GM12878 (cell line): Measurements from ENCODE around the gene B4GALT7. TPM values are rescaled to one million over a fixed set of nuclear protein-coding genes. Genes with fewer than 3 reads are reported as not detected.
A peak's percentile ranks its signal among the peaks of the same experiment; 100 is the strongest.
"Not testable (repeated sequence)": the region's sequence is repeated elsewhere in the genome, so short reads cannot be mapped to it uniquely, and the experiment has no call there.

Experiments
- ATAC-seq: fragments of 200-7000 bp; cut with Tn5 transposase; 3 replicates; pipeline ENCODE4 v1.9.1; 2020; ENCODE audit warnings: mild to moderate bottlenecking, moderate library complexity
- BruUV-seq: library from RNA; stranded (reverse); fragments of 400-500 nt; replicated peaks from 2 replicates; lab custom pipeline; 2021; lab: Mats Ljungman, UMichigan
- CTCF ChIA-PET: fragments of 300-600 bp; sonication (Branson Sonifier 250); formaldehyde crosslinking; extraction: SDS; loops from one replicate; lab custom pipeline; 2021; ENCODE audit warnings: inconsistent platforms; lab: Yijun Ruan, JAX
- POLR2A ChIA-PET: fragments of 350-600 bp; formaldehyde crosslinking; extraction: SDS; loops from one replicate; lab custom pipeline; 2021; ENCODE audit warnings: inconsistent platforms; lab: Charles Lee
- RAD21 ChIA-PET: fragments of 300-600 bp; sonication (Branson Sonifier 250); formaldehyde crosslinking; loops from one replicate; lab custom pipeline; 2023; ENCODE audit warnings: antibody characterized with exemption; ENCODE audit not compliant: unreplicated experiment; lab: Charles Lee
- SMC1A ChIA-PET: fragments of 300-600 bp; sonication (Branson Sonifier 250); formaldehyde crosslinking; loops from one replicate; lab custom pipeline; 2023; ENCODE audit not compliant: unreplicated experiment, uncharacterized antibody; lab: Charles Lee
- DNase-seq: peaks from one replicate; pipeline ENCODE4 v3.0.0-alpha.2; 2011; ENCODE audit warnings: low read depth, low spot score
- FAIRE-seq: peaks from 3 replicates; lab custom pipeline; 2011; peaks lifted over from hg19 to GRCh38; lab: Jason Lieb, UNC
- H2AFZ ChIP-seq: 2 replicates; pipeline ENCODE4 v1.6.0; 2011; ENCODE audit warnings: low read depth, low read length, control low read depth; ENCODE audit not compliant: control insufficient read depth
- H3K27ac ChIP-seq: 2 replicates; pipeline ENCODE4 v1.5.1; 2011; ENCODE audit warnings: control low read depth; ENCODE audit not compliant: control insufficient read depth, insufficient read depth
- H3K27me3 ChIP-seq, 2 experiments: replicated peaks in 1 of 2; 2 replicates each; pipeline versions ENCODE4 v1.6.0 to v1.6.1; 2011; ENCODE audit warnings: low read length in 1 of 2; ENCODE audit not compliant: control insufficient read depth in 2 of 2, insufficient read depth in 2 of 2
- H3K36me3 ChIP-seq, 2 experiments: 2 replicates each; pipeline ENCODE4 v1.5.1; 2011; ENCODE audit warnings: low read length in 1 of 2; ENCODE audit not compliant: control insufficient read depth in 2 of 2, insufficient read depth in 2 of 2
- H3K4me1 ChIP-seq: 2 replicates; pipeline ENCODE4 v1.6.1; 2011; ENCODE audit warnings: mild to moderate bottlenecking, low read length, moderate library complexity, mixed read lengths; ENCODE audit not compliant: control insufficient read depth, insufficient read depth
- H3K4me2 ChIP-seq: 2 replicates; pipeline ENCODE4 v1.6.0; 2011; ENCODE audit warnings: control low read depth; ENCODE audit not compliant: control insufficient read depth, insufficient read depth
- H3K4me3 ChIP-seq: fragments of 200-600 bp; sonication (generic); 2 replicates; pipeline ENCODE4 v1.5.1; 2016
- H3K79me2 ChIP-seq: 2 replicates; pipeline ENCODE4 v1.6.0; 2011; ENCODE audit warnings: low read length; ENCODE audit not compliant: control insufficient read depth, insufficient read depth
- H3K9ac ChIP-seq: 2 replicates; pipeline ENCODE4 v1.8.0; 2011; ENCODE audit warnings: low read length, control low read depth, mixed read lengths; ENCODE audit not compliant: control insufficient read depth, insufficient read depth
- H3K9me3 ChIP-seq: replicated peaks from 3 replicates; pipeline ENCODE4 v1.5.1; 2011; ENCODE audit warnings: mild to moderate bottlenecking, low read length; ENCODE audit not compliant: control insufficient read depth, insufficient read depth
- H4K20me1 ChIP-seq: 2 replicates; pipeline ENCODE4 v1.6.0; 2011; ENCODE audit not compliant: control insufficient read depth, insufficient read depth
- WGBS: methylation state at CpG from one replicate; pipeline ENCODE4 v1.1.6; 2016; ENCODE audit warnings: low lambda C conversion rate; ENCODE audit not compliant: insufficient replicate concordance, insufficient coverage; ENCODE audit errors: missing lambda C conversion rate; 5-methylcytosine and 5-hydroxymethylcytosine counted together
- in situ Hi-C: fragments of 300-500 bp; cut with MboI; formaldehyde crosslinking; loops from 9 replicates; pipeline ENCODE4 v1.14.3; 2018; ENCODE audit warnings: mixed read lengths
- intact Hi-C: fragments of 100-400 bp; cut with micrococcal nuclease; formaldehyde crosslinking; loops from one replicate; pipeline ENCODE4 v1.14.2; 2022; ENCODE audit not compliant: unreplicated experiment
- polyA plus RNA-seq, 11 experiments: library from polyadenylated mRNA; depleted of rRNA in 4 of 11; unstranded in 6 of 11; stranded (reverse) in 5 of 11; fragments of >200 nt; fragmentation: Nextera tagmentation in 4 of 11; fragmentation: Illumina TruSeq in 1 of 11; extraction: Ambion mirVana in 4 of 11; extraction: Trizol in 1 of 11; gene quantifications; 1 replicate in 1 of 11; 2 replicates in 10 of 11; pipeline versions ENCODE4 v1.2.1 to v1.2.3, GENCODE V29; 2011 to 2016; ENCODE audit warnings: inconsistent platforms in 2 of 11, missing spikeins in 2 of 11, low read depth in 1 of 11
- total RNA-seq, 4 experiments: library from RNA; depleted of rRNA in 3 of 4; stranded (reverse); fragments of >200 nt in 3 of 4; fragmentation: Illumina TruSeq in 1 of 4; extraction: Trizol in 1 of 4; gene quantifications; 2 replicates each; pipeline versions ENCODE4 v1.2.1 to v1.2.3, GENCODE V29; 2013 to 2021

The B4GALT7 gene
- total and polyA plus RNA-seq, 10 of the 15 experiments (the other 5 are each of a cell fraction or from before 2014, with no cell fraction given), result 0.34 to 27.3 (median 16.4) TPM

GRCh38 chr5:177651235-177651634 is 51.3 kb downstream of the B4GALT7 start:
- H4K20me1 ChIP-seq, H3K27me3 ChIP-seq, CTCF ChIA-PET, H2AFZ ChIP-seq, DNase-seq, H3K79me2 ChIP-seq, H3K4me2 ChIP-seq, H3K9ac ChIP-seq, SMC1A ChIA-PET, BruUV-seq, H3K27ac ChIP-seq, H3K36me3 ChIP-seq, POLR2A ChIA-PET, FAIRE-seq, intact Hi-C loops, H3K4me3 ChIP-seq, H3K4me1 ChIP-seq, RAD21 ChIA-PET, H3K9me3 ChIP-seq, in situ Hi-C loops, ATAC-seq: not testable (repeated sequence)
- 96% methylated on average over 1 of the region's 2 CpGs for WGBS

- H3K9ac ChIP-seq, BruUV-seq, in situ Hi-C loops, H2AFZ ChIP-seq, H3K4me1 ChIP-seq, CTCF ChIA-PET, H3K36me3 ChIP-seq, FAIRE-seq, H4K20me1 ChIP-seq, H3K4me2 ChIP-seq, RAD21 ChIA-PET, H3K4me3 ChIP-seq, DNase-seq, H3K27ac ChIP-seq, SMC1A ChIA-PET, H3K27me3 ChIP-seq, intact Hi-C loops, POLR2A ChIA-PET, H3K9me3 ChIP-seq, H3K79me2 ChIP-seq: not testable (repeated sequence)
- WGBS, result 13% methylated on average over 1 of the region's 2 CpGs
- ATAC-seq, result 0 out of 3 replicates have a peak, but pooled peaks have one; percentile 18
Measured at GRCh38 chr5:177657846-177658245, 57.9 kb downstream of the B4GALT7 start.

GRCh38 chr5:177658542-177658941 is 58.6 kb downstream of the B4GALT7 start:
- BruUV-seq, H4K20me1 ChIP-seq, POLR2A ChIA-PET, ATAC-seq, DNase-seq, H3K4me1 ChIP-seq, CTCF ChIA-PET, H2AFZ ChIP-seq, H3K79me2 ChIP-seq, H3K9ac ChIP-seq, H3K9me3 ChIP-seq, H3K27me3 ChIP-seq, in situ Hi-C loops, H3K36me3 ChIP-seq, H3K4me2 ChIP-seq, intact Hi-C loops, RAD21 ChIA-PET, H3K4me3 ChIP-seq, H3K27ac ChIP-seq, SMC1A ChIA-PET, FAIRE-seq: not testable (repeated sequence)
- 57% methylated on average over 3 of the region's 3 CpGs for WGBS

Other genes with a start within 250 kb of the B4GALT7 start
Only the 7 nearest of the 14 such genes appear.
- gene PRR7, start 153.3 kb upstream of the B4GALT7 start, total RNA-seq (2014; rRNA removed), result 12.0 and 15.3 TPM in 2 replicates
- 0.40 and 0.60 TPM in 2 replicates for gene PRR7, start 153.3 kb upstream of the B4GALT7 start, total RNA-seq (2014; rRNA removed; fragmentation: Illumina TruSeq; extraction: Trizol)
- 15.7 and 15.9 TPM in 2 replicates for gene PRR7, start 153.3 kb upstream of the B4GALT7 start, total RNA-seq (2021)
- gene PRR7, start 153.3 kb upstream of the B4GALT7 start, polyA plus RNA-seq (2011; rRNA removed), result 0.89 and 3.9 TPM in 2 replicates
- 0.09 TPM in 1 of 2 replicates, not detected in the other for gene PRR7, start 153.3 kb upstream of the B4GALT7 start, polyA plus RNA-seq (2014; fragmentation: Illumina TruSeq; extraction: Trizol)
- not detected for gene PRR7, start 153.3 kb upstream of the B4GALT7 start, polyA plus RNA-seq (2014; fragmentation: Nextera tagmentation; extraction: Ambion mirVana)
- 18.8 and 21.0 TPM in 2 replicates for gene PRR7, start 153.3 kb upstream of the B4GALT7 start, polyA plus RNA-seq (2014; rRNA removed)
- gene PRR7, start 153.3 kb upstream of the B4GALT7 start, polyA plus RNA-seq (2016; fragmentation: Nextera tagmentation; extraction: Ambion mirVana), result 1 to 10 TPM; 4.6 TPM
- 36.0 and 42.0 TPM in 2 replicates for gene DBN1, start 126.5 kb upstream of the B4GALT7 start, total RNA-seq (2014; rRNA removed)
- gene DBN1, start 126.5 kb upstream of the B4GALT7 start, total RNA-seq (2014; rRNA removed; fragmentation: Illumina TruSeq; extraction: Trizol), result 16.8 and 19.2 TPM in 2 replicates
- 75.4 and 81.0 TPM in 2 replicates for gene DBN1, start 126.5 kb upstream of the B4GALT7 start, total RNA-seq (2021)
- gene DBN1, start 126.5 kb upstream of the B4GALT7 start, polyA plus RNA-seq (2011; rRNA removed), result 10.0 and 14.1 TPM in 2 replicates
- gene DBN1, start 126.5 kb upstream of the B4GALT7 start, polyA plus RNA-seq (2014; fragmentation: Illumina TruSeq; extraction: Trizol), result 3.2 and 15.9 TPM in 2 replicates
- under 1 TPM; 0.18 to 0.62 TPM for gene DBN1, start 126.5 kb upstream of the B4GALT7 start, polyA plus RNA-seq (2014; fragmentation: Nextera tagmentation; extraction: Ambion mirVana)
- gene DBN1, start 126.5 kb upstream of the B4GALT7 start, polyA plus RNA-seq (2014; rRNA removed), result 49.0 and 58.5 TPM in 2 replicates
- gene DBN1, start 126.5 kb upstream of the B4GALT7 start, polyA plus RNA-seq (2016; fragmentation: Nextera tagmentation; extraction: Ambion mirVana), result 10 to 100 TPM; 36.5 to 38.0 TPM
- gene PDLIM7, start 102.5 kb upstream of the B4GALT7 start, total RNA-seq (2014; rRNA removed), result 15.5 and 18.2 TPM in 2 replicates
- gene PDLIM7, start 102.5 kb upstream of the B4GALT7 start, total RNA-seq (2014; rRNA removed; fragmentation: Illumina TruSeq; extraction: Trizol), result 6.2 and 7.6 TPM in 2 replicates
- 30.3 and 36.6 TPM in 2 replicates for gene PDLIM7, start 102.5 kb upstream of the B4GALT7 start, total RNA-seq (2021)
- gene PDLIM7, start 102.5 kb upstream of the B4GALT7 start, polyA plus RNA-seq (2011; rRNA removed), result 10.2 and 23.1 TPM in 2 replicates
- 1.1 and 5.1 TPM in 2 replicates for gene PDLIM7, start 102.5 kb upstream of the B4GALT7 start, polyA plus RNA-seq (2014; fragmentation: Illumina TruSeq; extraction: Trizol)
- gene PDLIM7, start 102.5 kb upstream of the B4GALT7 start, polyA plus RNA-seq (2014; fragmentation: Nextera tagmentation; extraction: Ambion mirVana), result 1 to 10 TPM in 1 of 2 experiments, under 1 TPM in 1; 0.82 to 2.3 TPM
- 33.3 and 47.9 TPM in 2 replicates for gene PDLIM7, start 102.5 kb upstream of the B4GALT7 start, polyA plus RNA-seq (2014; rRNA removed)
- 10 to 100 TPM; 35.3 to 35.8 TPM for gene PDLIM7, start 102.5 kb upstream of the B4GALT7 start, polyA plus RNA-seq (2016; fragmentation: Nextera tagmentation; extraction: Ambion mirVana)
- gene DOK3, start 90.3 kb upstream of the B4GALT7 start, total RNA-seq (2014; rRNA removed), result 48.8 and 52.6 TPM in 2 replicates
- 16.4 and 17.7 TPM in 2 replicates for gene DOK3, start 90.3 kb upstream of the B4GALT7 start, total RNA-seq (2014; rRNA removed; fragmentation: Illumina TruSeq; extraction: Trizol)
- 95.3 and 107 TPM in 2 replicates for gene DOK3, start 90.3 kb upstream of the B4GALT7 start, total RNA-seq (2021)
- gene DOK3, start 90.3 kb upstream of the B4GALT7 start, polyA plus RNA-seq (2011; rRNA removed), result 26.3 and 51.5 TPM in 2 replicates
- gene DOK3, start 90.3 kb upstream of the B4GALT7 start, polyA plus RNA-seq (2014; fragmentation: Illumina TruSeq; extraction: Trizol), result 42.7 and 47.0 TPM in 2 replicates
- 1 to 10 TPM; 6.6 to 8.0 TPM for gene DOK3, start 90.3 kb upstream of the B4GALT7 start, polyA plus RNA-seq (2014; fragmentation: Nextera tagmentation; extraction: Ambion mirVana)
- gene DOK3, start 90.3 kb upstream of the B4GALT7 start, polyA plus RNA-seq (2014; rRNA removed), result 89.0 and 112 TPM in 2 replicates
- 10 to 100 TPM; 53.7 to 68.5 TPM for gene DOK3, start 90.3 kb upstream of the B4GALT7 start, polyA plus RNA-seq (2016; fragmentation: Nextera tagmentation; extraction: Ambion mirVana)
- 184 and 215 TPM in 2 replicates for gene DDX41, start 83.2 kb upstream of the B4GALT7 start, total RNA-seq (2014; rRNA removed)
- gene DDX41, start 83.2 kb upstream of the B4GALT7 start, total RNA-seq (2014; rRNA removed; fragmentation: Illumina TruSeq; extraction: Trizol), result 56.3 and 59.3 TPM in 2 replicates
- gene DDX41, start 83.2 kb upstream of the B4GALT7 start, total RNA-seq (2021), result 136 and 149 TPM in 2 replicates
- 83.0 and 114 TPM in 2 replicates for gene DDX41, start 83.2 kb upstream of the B4GALT7 start, polyA plus RNA-seq (2011; rRNA removed)
- gene DDX41, start 83.2 kb upstream of the B4GALT7 start, polyA plus RNA-seq (2014; fragmentation: Illumina TruSeq; extraction: Trizol), result 36.1 and 59.5 TPM in 2 replicates
- gene DDX41, start 83.2 kb upstream of the B4GALT7 start, polyA plus RNA-seq (2014; fragmentation: Nextera tagmentation; extraction: Ambion mirVana), result 10 to 100 TPM; 32.7 to 67.6 TPM
- gene DDX41, start 83.2 kb upstream of the B4GALT7 start, polyA plus RNA-seq (2014; rRNA removed), result 176 and 216 TPM in 2 replicates
- 100 to 1,000 TPM in 1 of 2 experiments, 10 to 100 TPM in 1; 85.9 to 101 TPM for gene DDX41, start 83.2 kb upstream of the B4GALT7 start, polyA plus RNA-seq (2016; fragmentation: Nextera tagmentation; extraction: Ambion mirVana)
- gene FAM193B, start 45.6 kb upstream of the B4GALT7 start, total RNA-seq (2014; rRNA removed), result 29.3 and 32.4 TPM in 2 replicates
- gene FAM193B, start 45.6 kb upstream of the B4GALT7 start, total RNA-seq (2014; rRNA removed; fragmentation: Illumina TruSeq; extraction: Trizol), result 22.6 and 26.2 TPM in 2 replicates
- gene FAM193B, start 45.6 kb upstream of the B4GALT7 start, total RNA-seq (2021), result 34.3 and 47.0 TPM in 2 replicates
- gene FAM193B, start 45.6 kb upstream of the B4GALT7 start, polyA plus RNA-seq (2011; rRNA removed), result 26.7 and 37.8 TPM in 2 replicates
- gene FAM193B, start 45.6 kb upstream of the B4GALT7 start, polyA plus RNA-seq (2014; fragmentation: Illumina TruSeq; extraction: Trizol), result 10.7 and 27.6 TPM in 2 replicates
- gene FAM193B, start 45.6 kb upstream of the B4GALT7 start, polyA plus RNA-seq (2014; fragmentation: Nextera tagmentation; extraction: Ambion mirVana), result 10 to 100 TPM in 1 of 2 experiments, 1 to 10 TPM in 1; 3.3 to 11.1 TPM
- gene FAM193B, start 45.6 kb upstream of the B4GALT7 start, polyA plus RNA-seq (2014; rRNA removed), result 44.1 and 51.8 TPM in 2 replicates
- gene FAM193B, start 45.6 kb upstream of the B4GALT7 start, polyA plus RNA-seq (2016; fragmentation: Nextera tagmentation; extraction: Ambion mirVana), result 10 to 100 TPM in 1 of 2 experiments, 1 to 10 TPM in 1; 9.0 to 14.5 TPM
- 36.2 and 44.8 TPM in 2 replicates for gene TMED9, start 7.9 kb upstream of the B4GALT7 start, total RNA-seq (2014; rRNA removed)
- gene TMED9, start 7.9 kb upstream of the B4GALT7 start, total RNA-seq (2014; rRNA removed; fragmentation: Illumina TruSeq; extraction: Trizol), result 40.3 and 44.9 TPM in 2 replicates
- 121 and 127 TPM in 2 replicates for gene TMED9, start 7.9 kb upstream of the B4GALT7 start, total RNA-seq (2021)
- gene TMED9, start 7.9 kb upstream of the B4GALT7 start, polyA plus RNA-seq (2011; rRNA removed), result 96.0 and 138 TPM in 2 replicates
- gene TMED9, start 7.9 kb upstream of the B4GALT7 start, polyA plus RNA-seq (2014; fragmentation: Illumina TruSeq; extraction: Trizol), result 41.8 and 89.6 TPM in 2 replicates
- gene TMED9, start 7.9 kb upstream of the B4GALT7 start, polyA plus RNA-seq (2014; fragmentation: Nextera tagmentation; extraction: Ambion mirVana), result 10 to 100 TPM; 35.7 to 46.6 TPM
- gene TMED9, start 7.9 kb upstream of the B4GALT7 start, polyA plus RNA-seq (2014; rRNA removed), result 144 and 157 TPM in 2 replicates
- gene TMED9, start 7.9 kb upstream of the B4GALT7 start, polyA plus RNA-seq (2016; fragmentation: Nextera tagmentation; extraction: Ambion mirVana), result 100 to 1,000 TPM; 125 to 136 TPM